Heart left ventricle (tissue), 16 donors: ENCODE measurements around the gene SCGB1D2. TPM values are rescaled to one million over a fixed set of nuclear protein-coding genes. Genes with fewer than 3 reads are reported as not detected.
"Not testable (repeated sequence)": the region's sequence is repeated elsewhere in the genome, so short reads cannot be mapped to it uniquely, and the experiment has no call there.

ENCODE experiments used
- ATAC-seq, 4 donors: fragments of 200-7000 bp; cut with Tn5 transposase; one replicate each; pipeline ENCODE4 v1.9.1; 2020 to 2022; ENCODE audit warnings: moderate library complexity in 4 of 4, mild to moderate bottlenecking in 3 of 4, moderate number of reproducible peaks in 1 of 4
- DNase-seq, 5 donors: peaks; one replicate each; pipeline ENCODE4 v3.0.0-alpha.2; 2020
- H3K27ac ChIP-seq, 12 donors: fragments of 200-600 bp; sonication (generic) in 4 of 12; one replicate each; pipeline versions ENCODE4 v1.5.0 to v1.8.0; 2016 to 2022; ENCODE audit warnings: mild to moderate bottlenecking in 2 of 12
- H3K27me3 ChIP-seq, 9 donors: fragments of 200-600 bp; sonication (generic) in 2 of 9; one replicate each; pipeline versions ENCODE4 v1.5.1 to v1.8.0; 2016 to 2022; ENCODE audit warnings: mild to moderate bottlenecking in 3 of 9
- H3K36me3 ChIP-seq, 9 donors: fragments of 200-600 bp; sonication (generic) in 2 of 9; one replicate each; pipeline versions ENCODE4 v1.5.0 to v1.8.0; 2018 to 2022; ENCODE audit warnings: mild to moderate bottlenecking in 2 of 9
- H3K4me1 ChIP-seq, 12 donors: fragments of 200-600 bp; sonication (generic) in 4 of 12; one replicate each; pipeline versions ENCODE4 v1.5.0 to v1.8.0; 2016 to 2022; ENCODE audit warnings: mild to moderate bottlenecking in 3 of 12
- H3K4me3 ChIP-seq, 12 donors: fragments of 200-600 bp; sonication (generic) in 4 of 12; one replicate each; pipeline versions ENCODE4 v1.5.0 to v1.8.0; 2017 to 2022; ENCODE audit warnings: mild to moderate bottlenecking in 9 of 12, moderate library complexity in 4 of 12
- H3K9me3 ChIP-seq, 12 donors: fragments of 200-600 bp; sonication (generic) in 4 of 12; one replicate each; pipeline versions ENCODE4 v1.5.0 to v1.8.0; 2016 to 2022; ENCODE audit warnings: mild to moderate bottlenecking in 1 of 12
- POLR2A ChIP-seq, 2 donors: fragments of 450-650 bp; IDR thresholded peaks; one replicate each; pipeline ENCODE4 v1.6.1; 2017; ENCODE audit warnings: antibody characterized with exemption in 2 of 2, mild to moderate bottlenecking in 2 of 2, moderate library complexity in 2 of 2
- WGBS, 4 donors: extraction: QIAGEN DNeasy Blood & Tissue Kit in 2 of 4; methylation state at CpG; one replicate each; pipeline versions ENCODE4 v1.1.5 to v1.1.7; 2013 to 2018; 5-methylcytosine and 5-hydroxymethylcytosine counted together
- intact Hi-C, 10 donors: fragments of 100-400 bp; cut with DNase I; formaldehyde crosslinking; loops; one replicate each; pipeline versions ENCODE4 v1.11.1 to v1.14.2; 2022
- polyA plus RNA-seq, 2 donors: library from polyadenylated mRNA; stranded (reverse); fragments of 200-250 nt; gene quantifications; one replicate each; pipeline ENCODE4 v1.2.3, GENCODE V29; 2013
- total RNA-seq, 9 donors: library from RNA; depleted of rRNA in 2 of 9; stranded (reverse); fragments of >200 nt in 2 of 9; fragmentation: NEBNext Ultra II Directional in 3 of 9; extraction: Animal tissue kit (Norgen Biotek cat#: 25700) in 3 of 9; gene quantifications; one replicate each; pipeline versions ENCODE4 v1.1.0 to v1.2.4, GENCODE V29; 2016 to 2023
- TF ChIP-seq, protein P1 (sequence below), 12 donors: fragments of 200-600 bp; sonication (generic) in 4 of 12; IDR thresholded peaks; one replicate each; pipeline versions ENCODE4 v1.5.0 to v1.8.0; 2018 to 2022; ENCODE audit warnings: antibody characterized with exemption in 12 of 12, mild to moderate bottlenecking in 5 of 12
- donor health status: ischemic (EF 13 %, LVEDD 7.1; RV severe dilation, severe dysfunction).
- donor health status: healthy with polysubstance abuse.
- donor health status: DM: no; HTN: yes; CAD: no.
- donor health status: DM: no; HTN: no; CAD: no.
- donor health status: ischemic (EF 25% LVEDD 6.9; RV normal size, moderate dysfunction).
- donor health status: ischemic (EF 25% LVEDD 5.7; RV mildly dilated, moderate dysfunction).
- donor health status: healthy.
- donor health status: DM: yes; HTN: yes; CAD: no.
- donor health status: ischemic (EF 35%, LVEDD 5.7; RV mildly dilated, moderate dysfunction).
- donor health status: nonischemic (EF 11% LVEDD 7.7; RV severe dilation, severe dysfunction).
- donor health status: DM: yes; HTN: yes; CAD: no.
- donor health status: PGD.
- donor health status: ischemic (EF 29% LVEDD 5.4; RV normal size, mild dysfunction).
- donor health status: nonischemic (EF 23%, LVEDD 6.1; RV moderate dilation, normal function).

Gene SCGB1D2
- total and polyA plus RNA-seq, 11 donors = 0.36 to 3.8 (median 1.5) TPM; not detected in 4

DNA sequence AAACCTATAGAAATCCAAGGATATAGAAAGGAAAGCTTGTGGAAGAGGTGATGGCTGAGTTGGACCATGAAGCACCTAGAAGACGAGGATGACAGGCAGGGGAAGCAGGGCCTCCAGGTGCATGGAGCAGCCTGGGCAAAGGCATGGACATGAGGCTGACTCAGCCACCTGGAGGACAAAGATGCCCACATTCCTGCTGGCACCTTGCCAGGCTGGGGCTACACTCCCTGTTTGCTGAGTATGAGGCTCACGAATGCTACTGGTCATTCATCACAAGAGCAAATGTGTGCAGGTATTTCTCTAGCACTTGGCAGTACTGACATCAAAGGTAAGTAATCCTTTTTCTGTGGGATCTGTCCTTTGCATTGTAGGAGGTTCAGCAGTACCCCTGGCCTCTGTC lies 40.7 kb upstream of the SCGB1D2 start:
- no peak overlapping the region for H3K27ac ChIP-seq
- no peaks in the 10 kb centered on the region for H3K36me3 ChIP-seq
- TF ChIP-seq POLR2A (IDR thresholded peaks at IDR 0.05) = no peak
- TF ChIP-seq, protein P1, sequence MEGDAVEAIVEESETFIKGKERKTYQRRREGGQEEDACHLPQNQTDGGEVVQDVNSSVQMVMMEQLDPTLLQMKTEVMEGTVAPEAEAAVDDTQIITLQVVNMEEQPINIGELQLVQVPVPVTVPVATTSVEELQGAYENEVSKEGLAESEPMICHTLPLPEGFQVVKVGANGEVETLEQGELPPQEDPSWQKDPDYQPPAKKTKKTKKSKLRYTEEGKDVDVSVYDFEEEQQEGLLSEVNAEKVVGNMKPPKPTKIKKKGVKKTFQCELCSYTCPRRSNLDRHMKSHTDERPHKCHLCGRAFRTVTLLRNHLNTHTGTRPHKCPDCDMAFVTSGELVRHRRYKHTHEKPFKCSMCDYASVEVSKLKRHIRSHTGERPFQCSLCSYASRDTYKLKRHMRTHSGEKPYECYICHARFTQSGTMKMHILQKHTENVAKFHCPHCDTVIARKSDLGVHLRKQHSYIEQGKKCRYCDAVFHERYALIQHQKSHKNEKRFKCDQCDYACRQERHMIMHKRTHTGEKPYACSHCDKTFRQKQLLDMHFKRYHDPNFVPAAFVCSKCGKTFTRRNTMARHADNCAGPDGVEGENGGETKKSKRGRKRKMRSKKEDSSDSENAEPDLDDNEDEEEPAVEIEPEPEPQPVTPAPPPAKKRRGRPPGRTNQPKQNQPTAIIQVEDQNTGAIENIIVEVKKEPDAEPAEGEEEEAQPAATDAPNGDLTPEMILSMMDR (IDR thresholded peaks at IDR 0.05) = no peak
- intact Hi-C loops = no loop called here
- peaks cover 0 to 17% (median 0%) of the 10 kb centered on the region in 9 donors for H3K27me3 ChIP-seq
- 63 to 83% (median 71%) methylated on average over 2 of the region's 2 CpGs for WGBS, 4 donors
- H3K4me3 ChIP-seq = no peak overlapping the region
- H3K9me3 ChIP-seq = no peaks in the 10 kb centered on the region
- ATAC-seq (no peak), DNase-seq (no peak)
- H3K4me1 ChIP-seq = no peaks in the 10 kb centered on the region

DNA sequence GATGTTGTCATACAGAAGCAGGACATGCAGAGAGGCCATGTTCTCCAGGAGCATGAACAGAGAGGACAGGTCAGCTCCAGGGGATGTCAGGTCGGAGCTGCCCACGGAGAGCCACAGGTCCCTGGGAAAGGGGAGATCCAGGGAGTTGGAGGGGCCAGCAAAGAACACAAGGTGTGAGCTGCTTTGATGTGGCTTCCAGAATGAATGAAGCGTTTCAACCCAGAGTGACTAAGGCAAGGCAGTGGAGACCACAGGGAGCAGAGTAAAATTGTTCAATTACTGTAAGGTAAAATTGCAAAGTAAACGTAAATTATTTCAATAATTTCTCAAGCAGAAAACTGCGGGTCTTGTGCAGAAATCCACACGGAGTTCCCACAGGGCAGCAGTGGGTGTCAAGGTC lies 39.1 kb upstream of the SCGB1D2 start:
- H3K4me3 ChIP-seq = no peak overlapping the region
- DNase-seq (no peak), ATAC-seq (no peak)
- H3K36me3 ChIP-seq = no peaks in the 10 kb centered on the region
- H3K4me1 ChIP-seq = no peaks in the 10 kb centered on the region
- H3K27ac ChIP-seq = no peak overlapping the region
- no peaks in the 10 kb centered on the region for H3K9me3 ChIP-seq
- WGBS, 4 donors = 69 to 80% (median 75%) methylated on average over 6 of the region's 6 CpGs
- intact Hi-C loops = no loop called here
- peaks cover 0 to 17% (median 0%) of the 10 kb centered on the region in 9 donors for H3K27me3 ChIP-seq
- TF ChIP-seq, protein P1 (IDR thresholded peaks at IDR 0.05) = no peak
- TF ChIP-seq POLR2A (IDR thresholded peaks at IDR 0.05) = no peak

DNA sequence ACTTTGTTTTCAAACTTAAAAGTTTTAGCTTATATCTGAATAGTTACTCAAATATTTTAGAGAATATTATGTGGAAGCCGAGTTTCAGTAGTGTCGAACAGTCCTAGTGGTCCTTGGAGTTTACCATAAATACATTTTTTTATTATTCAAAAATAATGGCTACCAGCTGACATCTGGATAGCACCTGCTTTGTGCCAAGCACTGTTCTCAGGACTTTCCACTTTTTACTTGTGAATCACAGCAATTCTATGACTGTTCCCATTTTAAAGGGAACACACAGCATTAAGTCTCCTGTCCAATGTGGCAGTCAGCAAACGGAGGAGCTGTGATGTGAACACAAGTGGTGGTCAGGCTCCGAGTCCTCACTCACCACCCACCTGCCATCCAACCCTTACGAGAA lies 37.6 kb upstream of the SCGB1D2 start:
- no peaks in the 10 kb centered on the region for H3K36me3 ChIP-seq
- H3K27ac ChIP-seq = no peak overlapping the region
- no peak for TF ChIP-seq POLR2A (IDR thresholded peaks at IDR 0.05)
- intact Hi-C loops = no loop called here
- DNase-seq = no peak
- H3K4me1 ChIP-seq = no peaks in the 10 kb centered on the region
- H3K27me3 ChIP-seq = peaks cover 0 to 7% (median 0%) of the 10 kb centered on the region in 9 donors
- no peaks in the 10 kb centered on the region for H3K9me3 ChIP-seq
- ATAC-seq = no peak
- WGBS, 4 donors = 78 to 87% (median 83%) methylated on average over 5 of the region's 5 CpGs
- no peak overlapping the region for H3K4me3 ChIP-seq

DNA sequence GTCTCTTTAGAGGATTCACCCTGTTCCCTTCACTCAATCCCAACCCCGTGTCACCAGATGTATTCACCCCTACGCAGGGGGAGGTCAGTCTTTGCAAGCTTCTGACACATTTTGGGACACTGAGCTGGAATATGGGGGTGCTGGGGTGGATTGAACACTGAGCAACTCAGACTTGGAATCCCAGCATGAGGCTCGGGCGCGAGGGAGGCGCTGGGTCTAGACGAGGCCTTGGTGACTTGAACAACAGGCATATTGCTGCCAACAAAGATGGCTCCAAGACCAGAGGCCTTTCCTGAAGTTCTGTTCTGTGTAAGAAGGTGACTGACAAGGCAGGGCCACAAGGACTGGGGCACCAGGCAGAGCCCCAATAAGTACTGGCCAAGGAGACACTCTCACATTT lies 36.6 kb upstream of the SCGB1D2 start:
- no peaks in the 10 kb centered on the region for H3K4me1 ChIP-seq
- H3K4me3 ChIP-seq = no peak overlapping the region
- no peak overlapping the region for H3K27ac ChIP-seq
- no peak for DNase-seq
- peaks cover 0 to 5% (median 0%) of the 10 kb centered on the region in 9 donors for H3K27me3 ChIP-seq
- no peak for ATAC-seq
- intact Hi-C loops = no loop called here
- H3K36me3 ChIP-seq = no peaks in the 10 kb centered on the region
- H3K9me3 ChIP-seq = no peaks in the 10 kb centered on the region
- TF ChIP-seq, protein P1 (IDR thresholded peaks at IDR 0.05) = no peak
- no peak for TF ChIP-seq POLR2A (IDR thresholded peaks at IDR 0.05)
- 85 to 93% (median 90%) methylated on average over 2 to 7 of the region's 7 CpGs for WGBS, 4 donors

DNA sequence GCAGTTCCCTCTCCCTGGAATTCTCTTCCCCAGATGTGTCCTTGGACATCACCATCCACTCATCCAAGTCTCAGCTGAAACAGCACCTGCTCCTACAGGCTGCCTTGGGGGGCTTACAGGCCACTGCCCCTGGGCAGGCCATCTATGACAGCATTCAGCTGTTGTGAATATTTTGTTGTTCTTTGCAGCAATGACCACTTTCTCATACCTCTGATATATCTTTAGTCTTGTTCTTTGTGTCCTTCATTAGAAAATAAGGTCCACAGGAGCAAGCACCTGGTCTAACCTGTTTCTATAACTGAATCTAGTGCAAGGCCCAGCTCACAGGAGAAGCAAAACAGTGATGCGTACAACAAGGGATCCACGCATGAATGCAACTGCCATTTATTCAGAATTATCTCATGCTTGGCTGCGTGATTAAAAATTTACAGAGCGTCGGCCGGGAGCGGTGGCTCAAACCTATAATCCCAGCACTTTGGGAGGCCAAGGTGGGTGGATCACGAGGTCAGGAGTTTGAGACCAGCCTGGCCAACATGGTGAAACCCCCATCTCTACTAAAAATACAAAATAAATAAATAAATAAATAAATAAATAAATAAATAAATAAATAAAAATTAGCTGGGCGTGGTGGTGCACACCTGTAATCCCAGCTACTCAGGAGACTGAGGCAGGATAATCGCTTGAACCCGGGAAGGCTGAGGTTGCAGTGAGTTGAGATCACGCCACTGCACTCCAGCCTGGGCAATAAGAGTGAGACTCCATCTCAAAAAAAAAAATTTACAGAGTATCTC lies 35.6 kb upstream of the SCGB1D2 start:
- H3K27ac ChIP-seq, ATAC-seq, H3K36me3 ChIP-seq, intact Hi-C loops, H3K9me3 ChIP-seq, H3K4me1 ChIP-seq, DNase-seq, H3K27me3 ChIP-seq, H3K4me3 ChIP-seq: not testable (repeated sequence)
- WGBS, 4 donors = 92 to 94% (median 93%) methylated on average over 12 of the region's 12 CpGs
